ENCODE data around the gene GPC6.

Gene GPC6

GRCh38 chr13:94366677-94367076 is 1140.1 kb downstream of the GPC6 start:
- TF ChIP-seq CTCF (conservative IDR thresholded peaks at IDR 0.05; ENCODE audit: low read depth, low read length): no peak
- no peak overlapping the region for H3K4me3 ChIP-seq (ENCODE audit: low read length)
- no peak for DNase-seq (ENCODE audit: low read depth)

DNA sequence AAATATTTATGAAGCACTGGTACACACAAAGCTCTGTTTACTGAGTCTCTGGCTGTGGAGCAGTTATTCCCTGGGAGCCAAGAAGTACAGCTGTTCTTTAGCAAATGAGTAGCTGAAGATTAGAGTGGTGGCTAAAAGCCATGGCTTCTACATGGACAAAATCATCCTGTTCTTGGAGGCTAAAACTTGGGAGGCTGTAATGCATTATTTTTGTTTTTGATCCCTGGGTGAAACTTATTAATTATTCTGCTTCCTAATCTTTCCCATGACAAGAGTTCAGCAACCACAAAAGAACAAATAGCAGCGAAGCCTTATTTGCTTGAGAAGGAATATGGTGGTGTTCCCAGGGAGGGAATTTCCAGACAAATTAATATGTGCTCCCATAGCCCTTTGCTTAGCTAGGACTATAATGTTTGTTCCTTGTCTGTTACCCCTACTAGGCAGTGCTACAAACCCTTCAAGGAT is 1143.4 kb downstream of the GPC6 start:
- DNase-seq (ENCODE audit: low read depth): no peak
- TF ChIP-seq CTCF (conservative IDR thresholded peaks at IDR 0.05; ENCODE audit: low read depth, low read length): no peak

DNA sequence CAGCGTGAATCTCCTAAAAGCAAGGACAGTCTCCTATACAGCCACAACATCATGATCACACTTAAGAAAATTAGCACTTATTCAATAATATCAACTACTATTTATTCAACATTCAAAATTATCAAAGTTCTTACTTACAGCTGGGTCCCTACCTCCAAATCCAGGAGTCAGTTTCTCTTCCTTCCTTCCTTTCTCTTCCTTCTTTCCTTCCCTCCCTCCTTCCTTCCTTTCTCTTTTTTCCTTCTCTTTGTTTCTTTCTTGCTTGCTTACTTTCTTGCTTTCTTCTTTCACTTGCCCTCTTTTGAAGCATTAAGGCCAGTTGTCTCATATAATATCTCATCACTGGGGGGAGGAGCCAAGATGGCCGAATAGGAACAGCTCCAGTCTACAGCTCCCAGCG is 1145.2 kb downstream of the GPC6 start:
- TF ChIP-seq CTCF (conservative IDR thresholded peaks at IDR 0.05; ENCODE audit: low read depth, low read length): no peak
- DNase-seq (ENCODE audit: low read depth): no peak
- no peak overlapping the region for H3K4me3 ChIP-seq (ENCODE audit: low read length)

More for the DNA sequence above, 1143.4 kb downstream of the GPC6 start:
- H3K4me3 ChIP-seq (ENCODE audit: low read length): no peak overlapping the region

DNA sequence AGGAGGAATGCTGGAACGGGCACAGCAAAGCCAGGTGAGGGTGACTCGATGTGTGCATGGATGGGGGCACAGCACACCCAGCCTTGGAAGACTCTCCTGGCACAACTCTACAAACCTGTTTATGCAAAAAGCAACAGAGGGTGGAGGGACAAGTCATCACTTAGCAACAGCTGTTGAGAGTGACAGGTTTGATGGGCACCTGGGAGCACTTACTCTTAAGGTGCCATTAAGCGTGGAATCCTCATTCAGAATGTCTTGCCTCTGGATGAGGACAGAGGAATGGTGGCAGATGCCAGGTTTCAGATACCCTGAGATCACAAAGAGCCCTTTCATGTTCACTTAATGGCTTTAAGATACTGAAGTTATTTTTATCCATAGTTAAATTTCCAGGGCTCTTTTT is 1155.9 kb downstream of the GPC6 start:
- TF ChIP-seq CTCF (conservative IDR thresholded peaks at IDR 0.05; ENCODE audit: low read depth, low read length): no peak

DNA sequence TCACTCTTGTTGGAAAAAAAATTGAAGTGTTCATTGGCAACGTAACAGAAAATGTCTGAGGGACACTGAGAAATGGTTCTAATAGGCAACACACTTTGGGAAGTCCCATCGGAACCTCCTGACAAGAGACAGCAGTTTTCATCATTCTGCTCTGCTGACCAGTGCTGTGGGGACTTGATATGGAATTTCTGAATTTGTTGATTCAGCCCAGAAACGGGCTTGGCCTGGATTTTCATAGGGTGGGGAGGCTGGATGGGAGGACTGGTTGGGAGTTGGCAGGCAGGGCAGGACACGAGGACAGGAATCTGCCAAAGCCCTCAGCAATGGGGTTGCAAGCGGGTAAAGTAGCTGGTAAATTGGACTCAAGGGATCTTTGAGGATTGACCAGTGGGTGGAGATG is 1156.4 kb downstream of the GPC6 start:
- no peak overlapping the region for H3K4me3 ChIP-seq (ENCODE audit: low read length)
- TF ChIP-seq CTCF (conservative IDR thresholded peaks at IDR 0.05; ENCODE audit: low read depth, low read length): no peak
- no peak for DNase-seq (ENCODE audit: low read depth)

More for the DNA sequence above, 1155.9 kb downstream of the GPC6 start:
- H3K4me3 ChIP-seq (ENCODE audit: low read length): no peak overlapping the region
- no peak for DNase-seq (ENCODE audit: low read depth)

GRCh38 chr13:94384231-94384905 is 1157.8 kb downstream of the GPC6 start:
- H3K4me3 ChIP-seq (ENCODE audit: low read length): no peak overlapping the region
- no peak for TF ChIP-seq CTCF (conservative IDR thresholded peaks at IDR 0.05; ENCODE audit: low read depth, low read length)
- DNase-seq (ENCODE audit: low read depth): no peak

DNA sequence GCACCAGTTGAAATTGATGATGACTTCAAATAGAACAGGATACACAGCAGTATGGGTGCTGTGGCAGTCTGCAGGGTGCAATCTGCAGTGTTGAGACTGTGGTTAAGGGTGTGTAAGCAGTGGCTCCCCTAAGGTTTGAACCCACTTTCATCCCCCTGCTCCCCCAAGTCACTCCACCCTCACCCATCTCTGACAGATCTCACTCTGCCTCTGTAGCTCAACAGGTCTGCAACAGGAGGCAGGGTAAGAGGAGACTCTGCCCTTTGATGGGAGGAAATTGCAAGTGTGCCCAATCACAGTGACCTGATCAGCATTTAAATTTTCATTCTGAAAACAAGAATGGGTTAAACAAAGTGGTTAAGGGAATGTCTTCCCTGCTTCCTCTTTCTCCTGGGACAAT is 1160.4 kb downstream of the GPC6 start:
- no peak overlapping the region for H3K4me3 ChIP-seq (ENCODE audit: low read length)
- DNase-seq (ENCODE audit: low read depth): no peak
- TF ChIP-seq CTCF (conservative IDR thresholded peaks at IDR 0.05; ENCODE audit: low read depth, low read length): no peak
